Mesenchymal stem cell (in vitro differentiated cells and primary cell): ENCODE results near the gene SEMA3C.

Source experiments
- DNase-seq: peaks from one replicate; pipeline ENCODE4 v3.0.0-alpha.2; 2013
- H2AFZ ChIP-seq: one replicate; pipeline ENCODE4 v1.6.1; 2013; ENCODE audit warnings: low read depth, mild to moderate bottlenecking, control low read depth, inconsistent platforms, low read length, moderate library complexity
- H2AK5ac ChIP-seq: 2 replicates; pipeline ENCODE4 v1.6.1; 2013; ENCODE audit warnings: low read length, moderate library complexity, mild to moderate bottlenecking, inconsistent platforms; ENCODE audit not compliant: severe bottlenecking
- H2BK120ac ChIP-seq: one replicate; pipeline ENCODE4 v1.6.1; 2013; ENCODE audit warnings: low read depth, mild to moderate bottlenecking, inconsistent platforms, low read length, moderate library complexity
- H2BK12ac ChIP-seq, 2 experiments: one replicate each; pipeline ENCODE4 v1.6.1; 2013; ENCODE audit warnings: inconsistent platforms in 2 of 2, low read length in 2 of 2, mild to moderate bottlenecking in 2 of 2, moderate library complexity in 2 of 2, control low read depth in 1 of 2
- H2BK15ac ChIP-seq: one replicate; pipeline ENCODE4 v1.6.1; 2013; ENCODE audit warnings: mild to moderate bottlenecking, low read depth, inconsistent platforms; ENCODE audit not compliant: poor library complexity, severe bottlenecking
- H2BK5ac ChIP-seq: 2 replicates; pipeline ENCODE4 v1.6.1; 2013; ENCODE audit warnings: low read depth, mild to moderate bottlenecking, low read length, control low read depth, inconsistent platforms; ENCODE audit not compliant: poor library complexity, severe bottlenecking
- H3K14ac ChIP-seq, 2 experiments: one replicate each; pipeline ENCODE4 v1.6.1; 2013; ENCODE audit warnings: inconsistent platforms in 2 of 2, low read length in 2 of 2, control low read depth in 1 of 2, mild to moderate bottlenecking in 1 of 2, moderate library complexity in 1 of 2
- H3K18ac ChIP-seq, 2 experiments: one replicate each; pipeline ENCODE4 v1.6.1; 2013; ENCODE audit warnings: inconsistent platforms in 2 of 2, low read length in 2 of 2, control low read depth in 1 of 2, low read depth in 1 of 2, mild to moderate bottlenecking in 1 of 2
- H3K23ac ChIP-seq, 2 experiments: one replicate each; pipeline ENCODE4 v1.6.1; 2013; ENCODE audit warnings: inconsistent platforms in 2 of 2, low read length in 2 of 2, mild to moderate bottlenecking in 2 of 2, moderate library complexity in 2 of 2, control low read depth in 1 of 2
- H3K27ac ChIP-seq: 2 replicates; pipeline ENCODE4 v1.5.1; 2013; ENCODE audit warnings: mild to moderate bottlenecking, moderate library complexity, low read length, control low read depth, inconsistent platforms; ENCODE audit not compliant: poor library complexity, severe bottlenecking
- H3K27me3 ChIP-seq, 2 experiments: 2 replicates each; pipeline versions ENCODE4 v1.6.1 to v1.7.0; 2013; ENCODE audit warnings: low read length in 2 of 2, mild to moderate bottlenecking in 2 of 2, moderate library complexity in 2 of 2, control low read depth in 1 of 2, inconsistent platforms in 1 of 2; ENCODE audit not compliant: control insufficient read depth in 1 of 2, insufficient read depth in 1 of 2
- H3K36me3 ChIP-seq, 2 experiments: 2 replicates each; pipeline versions ENCODE4 v1.6.1 to v1.7.0; 2013; ENCODE audit warnings: low read length in 2 of 2, control low read depth in 1 of 2, inconsistent platforms in 1 of 2, low read depth in 1 of 2, mild to moderate bottlenecking in 1 of 2; ENCODE audit not compliant: insufficient read depth in 2 of 2, control insufficient read depth in 1 of 2
- H3K4ac ChIP-seq, 2 experiments: one replicate each; pipeline ENCODE4 v1.6.1; 2013; ENCODE audit warnings: inconsistent platforms in 2 of 2, low read length in 2 of 2, mild to moderate bottlenecking in 2 of 2, moderate library complexity in 2 of 2, control low read depth in 1 of 2, low read depth in 1 of 2
- H3K4me1 ChIP-seq: 2 replicates; pipeline ENCODE4 v1.6.1; 2013; ENCODE audit warnings: low read depth, low read length, control low read depth; ENCODE audit not compliant: control insufficient read depth, insufficient read depth
- H3K4me2 ChIP-seq: 2 replicates; pipeline ENCODE4 v1.6.1; 2013; ENCODE audit warnings: low read length, mild to moderate bottlenecking, inconsistent platforms; ENCODE audit not compliant: poor library complexity, severe bottlenecking
- H3K4me3 ChIP-seq, 2 experiments: 2 replicates each; pipeline versions ENCODE4 v1.5.1 to v1.7.0; 2013; ENCODE audit warnings: low read length in 2 of 2, mild to moderate bottlenecking in 2 of 2, control low read depth in 1 of 2, low read depth in 1 of 2; ENCODE audit not compliant: insufficient read depth in 1 of 2
- H3K79me1 ChIP-seq: replicated peaks from 2 replicates; pipeline ENCODE4 v1.6.1; 2013; ENCODE audit warnings: mild to moderate bottlenecking, control low read depth, low read length, inconsistent platforms; ENCODE audit not compliant: poor library complexity, severe bottlenecking
- H3K9ac ChIP-seq: 2 replicates; pipeline ENCODE4 v1.7.0; 2013; ENCODE audit warnings: mild to moderate bottlenecking, low read length, moderate library complexity
- H3K9me3 ChIP-seq: 2 replicates; pipeline ENCODE4 v1.7.0; 2013; ENCODE audit warnings: mild to moderate bottlenecking, low read length; ENCODE audit not compliant: control insufficient read depth
- H4K8ac ChIP-seq: one replicate; pipeline ENCODE4 v1.6.1; 2013; ENCODE audit warnings: inconsistent platforms, mild to moderate bottlenecking, low read length, moderate library complexity
- H4K91ac ChIP-seq: one replicate; pipeline ENCODE4 v1.6.1; 2013; ENCODE audit warnings: mild to moderate bottlenecking, low read length, inconsistent platforms
- WGBS: methylation state at CpG from one replicate; pipeline ENCODE4 v1.1.7; 2013; ENCODE audit warnings: mixed read lengths; 5-methylcytosine and 5-hydroxymethylcytosine counted together

SEMA3C gene

DNA sequence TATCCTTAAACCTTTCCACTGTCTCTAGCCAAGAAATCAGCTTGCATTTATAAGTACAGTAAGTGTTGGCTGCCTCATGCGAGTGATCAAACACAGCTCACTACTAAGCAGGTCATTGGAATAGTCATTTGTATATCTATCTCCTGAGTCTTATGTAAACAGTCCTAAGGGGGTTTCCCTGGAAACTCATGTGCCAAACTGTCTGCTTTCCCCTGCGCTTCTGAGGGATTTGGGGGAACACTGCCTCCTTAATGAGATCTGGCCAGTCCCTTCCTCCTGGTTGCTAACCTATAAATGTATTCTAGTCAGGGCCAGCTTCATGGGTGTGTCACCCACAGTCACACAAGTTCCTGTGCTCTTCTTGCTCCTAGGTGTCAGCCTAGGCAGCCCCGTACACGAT lies 147.3 kb downstream of the SEMA3C start:
- Histone ChIP-seq H2BK5ac (no peak overlapping the region), H3K9me3 (no peaks in the 10 kb centered on the region), H3K36me3 (peaks cover 5 to 91% of the 10 kb centered on the region in 2 experiments), H2BK15ac (no peak overlapping the region), H3K9ac (no peak overlapping the region), H3K18ac (no peak overlapping the region), H3K4me2 (no peak overlapping the region), H2AK5ac (no peak overlapping the region), H4K8ac (no peak overlapping the region), H3K14ac (no peak overlapping the region), H3K4me1 (peaks cover 2% of the 10 kb centered on the region), H2AFZ (no peak overlapping the region), H4K91ac (no peak overlapping the region), H3K4ac (no peak overlapping the region), H2BK12ac (no peak overlapping the region), H3K23ac (no peak overlapping the region), H3K27me3 (no peaks in the 10 kb centered on the region), H3K27ac (peak overlapping the region; percentile 65), H3K4me3 (no peak overlapping the region), H3K79me1 (peaks cover 20% of the 10 kb centered on the region), H2BK120ac (no peak overlapping the region)
- WGBS: 77% methylated on average over 1 of the region's 4 CpGs
- peak; percentile 73 for DNase-seq

DNA sequence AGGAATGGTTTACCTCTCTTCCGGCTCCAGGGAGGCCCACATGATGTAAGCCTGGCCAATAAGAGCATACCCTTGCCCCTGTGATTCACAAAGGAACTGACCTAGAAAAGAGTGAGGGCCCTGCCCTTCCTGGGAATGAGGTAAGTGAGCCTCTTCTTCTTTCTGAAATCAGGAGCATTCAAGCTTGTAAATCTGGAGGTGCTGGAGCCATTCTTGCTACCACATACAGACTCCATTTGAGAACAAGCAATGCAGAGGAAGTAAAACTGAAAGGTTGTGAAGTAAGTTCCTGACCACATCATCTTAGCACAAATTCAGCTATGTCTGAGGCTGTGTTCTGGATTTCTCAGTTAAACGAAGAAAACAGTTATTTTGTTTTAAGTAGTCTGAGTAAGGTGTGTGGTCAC lies 148.2 kb downstream of the SEMA3C start:
- Histone ChIP-seq H3K18ac (no peak overlapping the region), H2BK120ac (no peak overlapping the region), H3K79me1 (peaks cover 19% of the 10 kb centered on the region), H3K14ac (no peak overlapping the region), H3K9me3 (no peaks in the 10 kb centered on the region), H2BK15ac (no peak overlapping the region), H3K4me3 (no peak overlapping the region), H4K8ac (peak overlapping the region; percentile 78), H3K4me2 (no peak overlapping the region), H3K27ac (peak overlapping the region; percentile 35), H3K27me3 (no peaks in the 10 kb centered on the region), H3K23ac (no peak overlapping the region), H3K4ac (no peak overlapping the region), H4K91ac (no peak overlapping the region), H2AK5ac (peak overlapping the region; percentile 26), H3K4me1 (peaks cover 2% of the 10 kb centered on the region), H3K9ac (no peak overlapping the region), H2AFZ (no peak overlapping the region), H3K36me3 (peaks cover 5 to 91% of the 10 kb centered on the region in 2 experiments), H2BK5ac (no peak overlapping the region), H2BK12ac (no peak overlapping the region)
- DNase-seq: peak; percentile 8
- 68% methylated on average over 2 of the region's 2 CpGs for WGBS

DNA sequence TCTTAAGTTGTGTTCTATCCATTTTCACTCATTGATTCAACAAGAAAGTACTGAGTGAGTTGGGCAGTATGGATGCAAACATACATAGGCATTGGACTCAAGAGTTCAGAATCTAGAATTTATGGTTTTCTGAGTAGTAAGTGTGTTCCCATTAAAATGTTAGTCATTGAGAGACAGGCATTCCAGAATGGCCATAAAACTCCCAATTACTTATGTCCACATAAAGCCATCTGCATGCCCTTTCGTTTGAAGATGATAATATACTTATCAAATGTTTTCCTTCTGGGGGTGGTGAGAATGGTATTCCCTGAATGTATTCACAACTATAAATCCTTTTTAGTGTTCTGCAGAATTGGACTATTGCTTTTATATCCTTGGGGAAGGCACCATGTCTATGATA lies 148.8 kb downstream of the SEMA3C start:
- no peak overlapping the region for H2BK15ac ChIP-seq
- H3K14ac ChIP-seq: no peak overlapping the region
- H4K8ac ChIP-seq: no peak overlapping the region
- no peak overlapping the region for H3K23ac ChIP-seq
- peaks cover 2% of the 10 kb centered on the region for H3K4me1 ChIP-seq
- peak; percentile 16 for DNase-seq
- no peak overlapping the region for H2BK120ac ChIP-seq
- H3K79me1 ChIP-seq: peaks cover 19% of the 10 kb centered on the region
- H3K4me2 ChIP-seq: no peak overlapping the region
- H3K9ac ChIP-seq: no peak overlapping the region
- H3K27ac ChIP-seq: no peak overlapping the region
- no peak overlapping the region for H3K4me3 ChIP-seq
- H2BK5ac ChIP-seq: no peak overlapping the region
- H3K9me3 ChIP-seq: no peaks in the 10 kb centered on the region
- no peak overlapping the region for H4K91ac ChIP-seq
- H3K18ac ChIP-seq: no peak overlapping the region
- H2AFZ ChIP-seq: no peak overlapping the region
- peaks cover 9 to 92% of the 10 kb centered on the region in 2 experiments for H3K36me3 ChIP-seq
- H2BK12ac ChIP-seq: no peak overlapping the region
- no peaks in the 10 kb centered on the region for H3K27me3 ChIP-seq
- WGBS: no CpG with 5 or more reads among the region's 1 CpG
- H3K4ac ChIP-seq: no peak overlapping the region
- H2AK5ac ChIP-seq: no peak overlapping the region

DNA sequence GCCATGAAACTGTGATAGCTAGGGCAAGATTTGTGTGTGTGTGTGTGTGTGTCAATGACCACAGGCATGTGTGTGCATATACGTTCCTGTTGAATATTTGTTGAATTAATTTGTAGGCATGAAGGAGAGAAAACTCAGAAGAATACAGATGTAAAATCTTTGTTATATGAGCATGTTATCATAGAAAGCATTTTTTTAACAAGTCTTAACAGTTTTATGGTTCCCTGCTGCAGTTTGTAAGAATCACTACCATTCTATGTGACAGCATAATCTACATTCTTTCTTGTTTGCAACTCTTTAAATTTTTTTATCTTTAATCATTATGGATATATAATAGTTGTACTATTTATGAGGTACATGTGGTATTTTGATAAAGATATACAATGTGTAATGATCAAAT lies 150.1 kb downstream of the SEMA3C start:
- Histone ChIP-seq H3K4me3 (no peak overlapping the region), H3K79me1 (peaks cover 23% of the 10 kb centered on the region), H3K14ac (no peak overlapping the region), H2BK5ac (no peak overlapping the region), H3K27ac (no peak overlapping the region), H3K23ac (no peak overlapping the region), H4K8ac (no peak overlapping the region), H2BK15ac (no peak overlapping the region), H2BK120ac (no peak overlapping the region), H2AFZ (no peak overlapping the region), H2AK5ac (no peak overlapping the region), H3K4me2 (no peak overlapping the region), H3K36me3 (peaks cover 11 to 93% of the 10 kb centered on the region in 2 experiments), H4K91ac (no peak overlapping the region), H3K9ac (no peak overlapping the region), H3K27me3 (no peaks in the 10 kb centered on the region), H3K9me3 (no peaks in the 10 kb centered on the region), H2BK12ac (no peak overlapping the region), H3K4me1 (peaks cover 2% of the 10 kb centered on the region), H3K4ac (no peak overlapping the region), H3K18ac (peak overlapping the region in 1 of 2 experiments; percentile 21)
- no peak for DNase-seq
- 78% methylated on average over 1 of the region's 1 CpG for WGBS
